DND-41 (cell line): ENCODE results near the gene PPIF.

Experiments
- EZH2 ChIP-seq: IDR thresholded peaks from 3 replicates; pipeline ENCODE4 v1.6.1; 2012; ENCODE audit warnings: borderline replicate concordance, low read depth, mild to moderate bottlenecking, moderate library complexity, low read length, inconsistent platforms; ENCODE audit not compliant: severe bottlenecking
- TF ChIP-seq, protein P1 (sequence below): IDR thresholded peaks from 2 replicates; pipeline ENCODE4 v1.5.1; 2012; ENCODE audit warnings: borderline replicate concordance, low read length, moderate library complexity, mild to moderate bottlenecking; ENCODE audit not compliant: poor library complexity, severe bottlenecking; ENCODE audit errors: extremely low read depth

DNA sequence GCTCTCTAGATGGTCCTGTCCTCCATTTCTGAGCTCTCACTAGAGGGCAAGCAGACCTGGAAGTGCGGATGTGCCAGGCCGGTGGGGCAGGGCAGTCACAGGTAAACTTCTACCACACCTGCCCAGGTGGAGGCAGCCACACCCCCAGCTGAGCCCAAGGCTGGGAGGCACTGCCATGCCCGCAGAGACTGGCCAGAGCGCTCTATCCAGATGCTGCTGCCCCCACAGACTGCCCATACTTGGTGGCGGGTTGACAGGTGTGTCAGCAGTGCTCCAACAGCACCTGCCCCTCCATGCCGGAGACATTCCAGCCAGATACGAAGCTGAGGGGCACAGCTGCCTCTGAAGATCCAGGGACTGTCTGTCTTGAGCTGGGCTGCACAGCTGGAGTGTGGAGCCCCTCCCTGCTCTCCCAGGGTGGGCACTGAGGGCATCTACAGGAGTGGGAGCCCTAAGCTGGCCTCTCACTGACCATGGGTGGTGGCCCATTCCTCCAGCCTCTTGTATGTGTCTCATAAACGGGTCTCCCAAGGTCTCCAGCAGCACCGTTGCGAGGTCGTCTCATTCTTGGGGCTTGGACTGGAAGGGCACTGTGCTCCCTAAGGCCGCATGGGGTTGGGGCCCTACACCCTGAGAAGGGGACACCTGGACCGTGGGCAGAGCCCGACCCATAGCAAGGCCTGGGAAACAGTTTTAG is 38.2 kb upstream of the PPIF start:
- TF ChIP-seq, protein P1, sequence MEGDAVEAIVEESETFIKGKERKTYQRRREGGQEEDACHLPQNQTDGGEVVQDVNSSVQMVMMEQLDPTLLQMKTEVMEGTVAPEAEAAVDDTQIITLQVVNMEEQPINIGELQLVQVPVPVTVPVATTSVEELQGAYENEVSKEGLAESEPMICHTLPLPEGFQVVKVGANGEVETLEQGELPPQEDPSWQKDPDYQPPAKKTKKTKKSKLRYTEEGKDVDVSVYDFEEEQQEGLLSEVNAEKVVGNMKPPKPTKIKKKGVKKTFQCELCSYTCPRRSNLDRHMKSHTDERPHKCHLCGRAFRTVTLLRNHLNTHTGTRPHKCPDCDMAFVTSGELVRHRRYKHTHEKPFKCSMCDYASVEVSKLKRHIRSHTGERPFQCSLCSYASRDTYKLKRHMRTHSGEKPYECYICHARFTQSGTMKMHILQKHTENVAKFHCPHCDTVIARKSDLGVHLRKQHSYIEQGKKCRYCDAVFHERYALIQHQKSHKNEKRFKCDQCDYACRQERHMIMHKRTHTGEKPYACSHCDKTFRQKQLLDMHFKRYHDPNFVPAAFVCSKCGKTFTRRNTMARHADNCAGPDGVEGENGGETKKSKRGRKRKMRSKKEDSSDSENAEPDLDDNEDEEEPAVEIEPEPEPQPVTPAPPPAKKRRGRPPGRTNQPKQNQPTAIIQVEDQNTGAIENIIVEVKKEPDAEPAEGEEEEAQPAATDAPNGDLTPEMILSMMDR, result no peak
- no peak for TF ChIP-seq EZH2
